H9 (cell line): Measurements from ENCODE around the gene ANO10. TPM values are rescaled to one million over a fixed set of nuclear protein-coding genes. Genes with fewer than 3 reads are reported as not detected.

ENCODE experiments used
- DNase-seq: peaks from one replicate; pipeline ENCODE4 v3.0.0-alpha.2; 2017
- H2AFZ ChIP-seq: one replicate; pipeline ENCODE4 v1.6.1; 2013; ENCODE audit warnings: mild to moderate bottlenecking, low read length, control low read depth, moderate library complexity
- H2AK5ac ChIP-seq: 2 replicates; pipeline ENCODE4 v1.6.1; 2013; ENCODE audit warnings: low read length, control low read depth, mixed read lengths; ENCODE audit not compliant: insufficient read length
- H2BK120ac ChIP-seq: one replicate; pipeline ENCODE4 v1.6.1; 2013; ENCODE audit warnings: low read depth, mild to moderate bottlenecking, low read length, control low read depth, inconsistent platforms; ENCODE audit not compliant: poor library complexity, severe bottlenecking
- H2BK12ac ChIP-seq: 2 replicates; pipeline ENCODE4 v1.6.1; 2013; ENCODE audit warnings: low read length, control low read depth, mixed read lengths, low read depth; ENCODE audit not compliant: insufficient read length
- H2BK15ac ChIP-seq: 2 replicates; pipeline ENCODE4 v1.6.1; 2013; ENCODE audit warnings: low read depth, low read length, control low read depth
- H2BK20ac ChIP-seq: one replicate; pipeline ENCODE4 v1.6.1; 2013; ENCODE audit warnings: low read depth, mild to moderate bottlenecking, low read length, control low read depth, inconsistent platforms; ENCODE audit not compliant: poor library complexity, severe bottlenecking
- H2BK5ac ChIP-seq: 2 replicates; pipeline ENCODE4 v1.6.1; 2013; ENCODE audit warnings: low read length, control low read depth, mixed read lengths; ENCODE audit not compliant: insufficient read length
- H3K14ac ChIP-seq: 2 replicates; pipeline ENCODE4 v1.6.1; 2013; ENCODE audit warnings: low read length, control low read depth; ENCODE audit not compliant: insufficient read depth
- H3K18ac ChIP-seq: 2 replicates; pipeline ENCODE4 v1.6.1; 2013; ENCODE audit warnings: low read depth, mild to moderate bottlenecking, mixed read lengths, low read length, control low read depth; ENCODE audit not compliant: insufficient read length
- H3K23ac ChIP-seq: 2 replicates; pipeline ENCODE4 v1.6.1; 2013; ENCODE audit warnings: low read length, control low read depth, mixed read lengths, low read depth; ENCODE audit not compliant: insufficient read length
- H3K23me2 ChIP-seq: 2 replicates; pipeline ENCODE4 v1.6.1; 2013; ENCODE audit warnings: low read depth, mild to moderate bottlenecking, mixed read lengths, low read length, control low read depth; ENCODE audit not compliant: insufficient read length, poor library complexity, severe bottlenecking
- H3K27ac ChIP-seq: 2 replicates; pipeline ENCODE4 v1.5.1; 2013; ENCODE audit warnings: low read length, control low read depth, mixed read lengths, low read depth; ENCODE audit not compliant: insufficient read length
- H3K27me3 ChIP-seq: 2 replicates; pipeline ENCODE4 v1.6.1; 2013; ENCODE audit warnings: low read length, control low read depth, inconsistent platforms; ENCODE audit not compliant: insufficient read depth
- H3K4ac ChIP-seq: 2 replicates; pipeline ENCODE4 v1.6.1; 2013; ENCODE audit warnings: low read depth, mild to moderate bottlenecking, control low read depth, inconsistent platforms, low read length, moderate library complexity
- H3K4me1 ChIP-seq: 2 replicates; pipeline ENCODE4 v1.6.1; 2013; ENCODE audit warnings: low read length, control low read depth, inconsistent platforms; ENCODE audit not compliant: insufficient read depth
- H3K4me2 ChIP-seq: 2 replicates; pipeline ENCODE4 v1.6.1; 2013; ENCODE audit warnings: low read length, control low read depth, mixed read lengths; ENCODE audit not compliant: insufficient read length, insufficient read depth
- H3K56ac ChIP-seq: 2 replicates; pipeline ENCODE4 v1.6.1; 2013; ENCODE audit warnings: low read depth, mild to moderate bottlenecking, mixed read lengths, low read length, control low read depth; ENCODE audit not compliant: insufficient read length
- H3K79me1 ChIP-seq: 2 replicates; pipeline ENCODE4 v1.6.1; 2013; ENCODE audit warnings: low read depth, mild to moderate bottlenecking, moderate library complexity, low read length, control low read depth, inconsistent platforms; ENCODE audit not compliant: insufficient read depth, poor library complexity, severe bottlenecking
- H3K79me2 ChIP-seq: 2 replicates; pipeline ENCODE4 v1.6.1; 2013; ENCODE audit warnings: low read length, control low read depth, inconsistent platforms; ENCODE audit not compliant: insufficient read depth
- H3K9ac ChIP-seq: 2 replicates; pipeline ENCODE4 v1.6.1; 2013; ENCODE audit warnings: low read length, control low read depth, mixed read lengths; ENCODE audit not compliant: insufficient read length; ENCODE audit errors: extremely low read depth
- H3K9me3 ChIP-seq: one replicate; pipeline ENCODE4 v1.6.1; 2013; ENCODE audit warnings: low read depth, low read length, inconsistent platforms; ENCODE audit not compliant: control insufficient read depth
- H3T11ph ChIP-seq: one replicate; pipeline ENCODE4 v1.6.1; 2013; ENCODE audit warnings: mild to moderate bottlenecking, low read length, control low read depth, inconsistent platforms
- H4K20me1 ChIP-seq: one replicate; pipeline ENCODE4 v1.6.1; 2013; ENCODE audit not compliant: control insufficient read depth, insufficient read length, insufficient read depth
- H4K5ac ChIP-seq: 2 replicates; pipeline ENCODE4 v1.6.1; 2013; ENCODE audit warnings: low read depth, mild to moderate bottlenecking, mixed read lengths, low read length, control low read depth; ENCODE audit not compliant: insufficient read length
- H4K8ac ChIP-seq: replicated peaks from 2 replicates; pipeline ENCODE4 v1.6.1; 2013; ENCODE audit warnings: low read length, control low read depth, mixed read lengths, low read depth; ENCODE audit not compliant: insufficient read length
- H4K91ac ChIP-seq: 2 replicates; pipeline ENCODE4 v1.6.1; 2013; ENCODE audit warnings: low read depth, mild to moderate bottlenecking, moderate library complexity, mixed read lengths, low read length, control low read depth; ENCODE audit not compliant: insufficient read length
- H3K27ac Mint-ChIP-seq, 3 experiments: 2 replicates in 2 of 3; 3 replicates in 1 of 3; pipeline ENCODE4 v1.8.0; 2020 to 2021; ENCODE audit warnings: mixed read lengths in 3 of 3, mild to moderate bottlenecking in 1 of 3, moderate library complexity in 1 of 3
- H3K27me3 Mint-ChIP-seq: 2 replicates; pipeline ENCODE4 v1.8.0; 2021; ENCODE audit warnings: low read depth, mild to moderate bottlenecking, moderate library complexity, mixed read lengths
- H3K36me3 Mint-ChIP-seq, 3 experiments: 2 replicates in 2 of 3; 3 replicates in 1 of 3; pipeline ENCODE4 v1.8.0; 2020 to 2021; ENCODE audit warnings: low read depth in 3 of 3, mixed read lengths in 3 of 3; ENCODE audit not compliant: insufficient read depth in 1 of 3
- H3K4me1 Mint-ChIP-seq, 2 experiments: 2 replicates each; pipeline ENCODE4 v1.8.0; 2020; ENCODE audit warnings: mixed read lengths in 2 of 2
- H3K4me3 Mint-ChIP-seq, 2 experiments: 2 replicates in 1 of 2; 3 replicates in 1 of 2; pipeline ENCODE4 v1.8.0; 2020 to 2021; ENCODE audit warnings: mild to moderate bottlenecking in 2 of 2, mixed read lengths in 2 of 2, moderate library complexity in 1 of 2
- H3K9me3 Mint-ChIP-seq, 2 experiments: 2 replicates in 1 of 2; 3 replicates in 1 of 2; pipeline ENCODE4 v1.8.0; 2020; ENCODE audit warnings: mild to moderate bottlenecking in 2 of 2, mixed read lengths in 2 of 2, moderate library complexity in 1 of 2
- CTCF ChIP-seq: fragments of 200-600 bp; sonication (generic); conservative IDR thresholded peaks from 3 replicates; pipeline ENCODE4 v1.8.0; 2021; ENCODE audit warnings: antibody characterized with exemption, mild to moderate bottlenecking
- total RNA-seq: library from RNA; stranded (reverse); gene quantifications from 2 replicates; pipeline ENCODE4 v1.2.1, GENCODE V29; 2021

Gene ANO10
- total RNA-seq, 1 experiment from 2014 or later = 38.7 TPM

- Histone ChIP-seq H3K4ac (no peak overlapping the region), H4K20me1 (no peaks in the 10 kb centered on the region), H2BK120ac (no peak overlapping the region), H3K14ac (no peak overlapping the region), H4K8ac (no peak overlapping the region), H3K79me2 (no peaks in the 10 kb centered on the region), H3K56ac (no peak overlapping the region), H4K91ac (no peak overlapping the region), H3K27ac (no peak overlapping the region), H2BK5ac (no peak overlapping the region), H2BK20ac (no peak overlapping the region), H3K18ac (no peak overlapping the region), H3K4me2 (no peak overlapping the region), H3K27me3 (no peaks in the 10 kb centered on the region), H3K9ac (no peak overlapping the region), H3K9me3 (no peaks in the 10 kb centered on the region), H4K5ac (no peak overlapping the region), H3K79me1 (no peaks in the 10 kb centered on the region), H2AK5ac (no peak overlapping the region), H2BK15ac (no peak overlapping the region), H2BK12ac (no peak overlapping the region), H3K23ac (no peak overlapping the region), H3K4me1 (no peaks in the 10 kb centered on the region), H2AFZ (no peak overlapping the region), H3T11ph (no peak overlapping the region), H3K23me2 (no peaks in the 10 kb centered on the region)
- no peak for DNase-seq
- Mint-ChIP-seq H3K27me3 (no peaks in the 10 kb centered on the region), H3K27ac (peak overlapping the region in 1 of 3 experiments; percentile 79; a peak in 3 of 7 replicates), H3K4me3 (no peak overlapping the region), H3K9me3 (no peaks in the 10 kb centered on the region), H3K4me1 (peaks cover 2 to 10% of the 10 kb centered on the region in 2 experiments), H3K36me3 (peaks cover 7 to 51% (median 32%) of the 10 kb centered on the region in 3 experiments)
- TF ChIP-seq CTCF = peak; percentile 33; the same call in 2 of the 3 replicates
These were observed 61.9 kb downstream of the ANO10 start for GRCh38 chr3:43559961-43560360.
